K562 (cell line): ENCODE results near the gene TENM4.

ENCODE experiments used
- NR2F6 ChIP-seq: fragments of 450-650 bp; formaldehyde crosslinking; IDR thresholded peaks from 2 replicates; pipeline ENCODE4 v1.4.0; 2020; ENCODE audit warnings: mild to moderate bottlenecking
- TAF1 ChIP-seq: IDR thresholded peaks from 2 replicates; pipeline ENCODE4 v1.6.1; 2011; ENCODE audit warnings: mild to moderate bottlenecking, low read length, moderate library complexity; ENCODE audit not compliant: insufficient read depth, control insufficient read depth, severe bottlenecking; ENCODE audit errors: extremely low read depth
- TF ChIP-seq, protein P1 (sequence below): sonication (generic); formaldehyde crosslinking; IDR thresholded peaks from 2 replicates; pipeline ENCODE4 v1.8.0; 2022; ENCODE audit warnings: mild to moderate bottlenecking, missing genetic modification reagents
- TF ChIP-seq, protein P2 (sequence below), 2 experiments: fragments of 450-650 bp; conservative IDR thresholded peaks; 2 replicates each; pipeline ENCODE4 v1.6.1; 2017; ENCODE audit warnings: mild to moderate bottlenecking in 2 of 2, moderate library complexity in 2 of 2
- TF ChIP-seq, protein P3 (sequence below), 3 experiments: IDR thresholded peaks in 2 of 3; conservative IDR thresholded peaks in 1 of 3; 2 replicates each; pipeline ENCODE4 v1.5.1; 2011 to 2012; ENCODE audit warnings: low read length in 3 of 3, mild to moderate bottlenecking in 3 of 3, control low read depth in 2 of 3, improper control_type of control experiment in 1 of 3, inconsistent platforms in 1 of 3, low read depth in 1 of 3, mixed read lengths in 1 of 3, moderate library complexity in 1 of 3; ENCODE audit not compliant: insufficient read depth in 2 of 3
- TF ChIP-seq, protein P4 (sequence below), 2 experiments: fragments of 450-650 bp in 1 of 2; sonication (generic) in 1 of 2; formaldehyde crosslinking; conservative IDR thresholded peaks; 2 replicates each; pipeline versions ENCODE4 v1.4.0 to v1.8.1; 2020 to 2022; ENCODE audit warnings: mild to moderate bottlenecking in 1 of 2, missing genetic modification reagents in 1 of 2

DNA sequence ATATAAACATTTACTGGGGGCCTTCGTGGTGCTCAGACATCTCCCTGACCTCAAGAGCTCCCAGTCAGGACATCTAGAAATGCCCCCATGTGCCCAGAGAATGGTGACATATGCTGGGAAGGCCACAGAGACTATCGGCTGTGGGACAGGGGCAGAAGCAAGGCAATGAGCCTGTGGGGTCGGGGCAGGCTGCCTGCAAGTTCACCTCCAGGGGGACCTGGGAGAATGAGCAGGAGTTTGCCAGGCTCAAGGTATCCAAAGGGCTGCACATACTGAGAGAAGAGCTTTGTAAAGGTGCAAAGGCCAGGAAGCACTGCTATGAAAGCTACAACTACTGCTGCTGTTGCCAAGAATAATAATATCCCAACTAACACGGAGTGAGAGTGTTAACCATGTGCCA lies 233.9 kb downstream of the TENM4 start:
- TF ChIP-seq NR2F6: no peak
- TF ChIP-seq TAF1: no peak
- TF ChIP-seq, protein P1, sequence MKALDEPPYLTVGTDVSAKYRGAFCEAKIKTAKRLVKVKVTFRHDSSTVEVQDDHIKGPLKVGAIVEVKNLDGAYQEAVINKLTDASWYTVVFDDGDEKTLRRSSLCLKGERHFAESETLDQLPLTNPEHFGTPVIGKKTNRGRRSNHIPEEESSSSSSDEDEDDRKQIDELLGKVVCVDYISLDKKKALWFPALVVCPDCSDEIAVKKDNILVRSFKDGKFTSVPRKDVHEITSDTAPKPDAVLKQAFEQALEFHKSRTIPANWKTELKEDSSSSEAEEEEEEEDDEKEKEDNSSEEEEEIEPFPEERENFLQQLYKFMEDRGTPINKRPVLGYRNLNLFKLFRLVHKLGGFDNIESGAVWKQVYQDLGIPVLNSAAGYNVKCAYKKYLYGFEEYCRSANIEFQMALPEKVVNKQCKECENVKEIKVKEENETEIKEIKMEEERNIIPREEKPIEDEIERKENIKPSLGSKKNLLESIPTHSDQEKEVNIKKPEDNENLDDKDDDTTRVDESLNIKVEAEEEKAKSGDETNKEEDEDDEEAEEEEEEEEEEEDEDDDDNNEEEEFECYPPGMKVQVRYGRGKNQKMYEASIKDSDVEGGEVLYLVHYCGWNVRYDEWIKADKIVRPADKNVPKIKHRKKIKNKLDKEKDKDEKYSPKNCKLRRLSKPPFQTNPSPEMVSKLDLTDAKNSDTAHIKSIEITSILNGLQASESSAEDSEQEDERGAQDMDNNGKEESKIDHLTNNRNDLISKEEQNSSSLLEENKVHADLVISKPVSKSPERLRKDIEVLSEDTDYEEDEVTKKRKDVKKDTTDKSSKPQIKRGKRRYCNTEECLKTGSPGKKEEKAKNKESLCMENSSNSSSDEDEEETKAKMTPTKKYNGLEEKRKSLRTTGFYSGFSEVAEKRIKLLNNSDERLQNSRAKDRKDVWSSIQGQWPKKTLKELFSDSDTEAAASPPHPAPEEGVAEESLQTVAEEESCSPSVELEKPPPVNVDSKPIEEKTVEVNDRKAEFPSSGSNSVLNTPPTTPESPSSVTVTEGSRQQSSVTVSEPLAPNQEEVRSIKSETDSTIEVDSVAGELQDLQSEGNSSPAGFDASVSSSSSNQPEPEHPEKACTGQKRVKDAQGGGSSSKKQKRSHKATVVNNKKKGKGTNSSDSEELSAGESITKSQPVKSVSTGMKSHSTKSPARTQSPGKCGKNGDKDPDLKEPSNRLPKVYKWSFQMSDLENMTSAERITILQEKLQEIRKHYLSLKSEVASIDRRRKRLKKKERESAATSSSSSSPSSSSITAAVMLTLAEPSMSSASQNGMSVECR (CRISPR knock-in tag): no peak
- TF ChIP-seq, protein P2, sequence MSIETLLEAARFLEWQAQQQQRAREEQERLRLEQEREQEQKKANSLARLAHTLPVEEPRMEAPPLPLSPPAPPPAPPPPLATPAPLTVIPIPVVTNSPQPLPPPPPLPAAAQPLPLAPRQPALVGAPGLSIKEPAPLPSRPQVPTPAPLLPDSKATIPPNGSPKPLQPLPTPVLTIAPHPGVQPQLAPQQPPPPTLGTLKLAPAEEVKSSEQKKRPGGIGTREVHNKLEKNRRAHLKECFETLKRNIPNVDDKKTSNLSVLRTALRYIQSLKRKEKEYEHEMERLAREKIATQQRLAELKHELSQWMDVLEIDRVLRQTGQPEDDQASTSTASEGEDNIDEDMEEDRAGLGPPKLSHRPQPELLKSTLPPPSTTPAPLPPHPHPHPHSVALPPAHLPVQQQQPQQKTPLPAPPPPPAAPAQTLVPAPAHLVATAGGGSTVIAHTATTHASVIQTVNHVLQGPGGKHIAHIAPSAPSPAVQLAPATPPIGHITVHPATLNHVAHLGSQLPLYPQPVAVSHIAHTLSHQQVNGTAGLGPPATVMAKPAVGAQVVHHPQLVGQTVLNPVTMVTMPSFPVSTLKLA (conservative IDR thresholded peaks at IDR 0.05): no peak
- TF ChIP-seq, protein P3, sequence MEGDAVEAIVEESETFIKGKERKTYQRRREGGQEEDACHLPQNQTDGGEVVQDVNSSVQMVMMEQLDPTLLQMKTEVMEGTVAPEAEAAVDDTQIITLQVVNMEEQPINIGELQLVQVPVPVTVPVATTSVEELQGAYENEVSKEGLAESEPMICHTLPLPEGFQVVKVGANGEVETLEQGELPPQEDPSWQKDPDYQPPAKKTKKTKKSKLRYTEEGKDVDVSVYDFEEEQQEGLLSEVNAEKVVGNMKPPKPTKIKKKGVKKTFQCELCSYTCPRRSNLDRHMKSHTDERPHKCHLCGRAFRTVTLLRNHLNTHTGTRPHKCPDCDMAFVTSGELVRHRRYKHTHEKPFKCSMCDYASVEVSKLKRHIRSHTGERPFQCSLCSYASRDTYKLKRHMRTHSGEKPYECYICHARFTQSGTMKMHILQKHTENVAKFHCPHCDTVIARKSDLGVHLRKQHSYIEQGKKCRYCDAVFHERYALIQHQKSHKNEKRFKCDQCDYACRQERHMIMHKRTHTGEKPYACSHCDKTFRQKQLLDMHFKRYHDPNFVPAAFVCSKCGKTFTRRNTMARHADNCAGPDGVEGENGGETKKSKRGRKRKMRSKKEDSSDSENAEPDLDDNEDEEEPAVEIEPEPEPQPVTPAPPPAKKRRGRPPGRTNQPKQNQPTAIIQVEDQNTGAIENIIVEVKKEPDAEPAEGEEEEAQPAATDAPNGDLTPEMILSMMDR (IDR thresholded peaks at IDR 0.05 in 2 of 3, conservative IDR thresholded peaks at IDR 0.05 in 1 of 3; ENCODE audit: insufficient read depth in 2 of 3, low read depth in 1 of 3, low read length in 3 of 3): no peak
- TF ChIP-seq, protein P4, sequence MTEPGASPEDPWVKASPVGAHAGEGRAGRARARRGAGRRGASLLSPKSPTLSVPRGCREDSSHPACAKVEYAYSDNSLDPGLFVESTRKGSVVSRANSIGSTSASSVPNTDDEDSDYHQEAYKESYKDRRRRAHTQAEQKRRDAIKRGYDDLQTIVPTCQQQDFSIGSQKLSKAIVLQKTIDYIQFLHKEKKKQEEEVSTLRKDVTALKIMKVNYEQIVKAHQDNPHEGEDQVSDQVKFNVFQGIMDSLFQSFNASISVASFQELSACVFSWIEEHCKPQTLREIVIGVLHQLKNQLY (CRISPR knock-in tag; conservative IDR thresholded peaks at IDR 0.05): no peak
